NCI-H2029 treated with DMSO at 0.1 percent for 48 hours (cell line): ENCODE measurements around the gene TMEM271.
"Not testable (repeated sequence)": the region's sequence is repeated elsewhere in the genome, so short reads cannot be mapped to it uniquely, and the experiment has no call there.

Source experiments
- DNase-seq: peaks from one replicate; lab custom pipeline; 2025; lab: John Stamatoyannopoulos, UW

TMEM271 gene

GRCh38 chr4:561426-561825 is 14.7 kb downstream of the TMEM271 start:
- DNase-seq = no peak

- DNase-seq = no peak
Measured at GRCh38 chr4:560731-561291, 15.3 kb downstream of the TMEM271 start.

- DNase-seq = no peak
Measured at GRCh38 chr4:560061-560460, 16.0 kb downstream of the TMEM271 start.

GRCh38 chr4:555566-556275 is 20.4 kb downstream of the TMEM271 start:
- DNase-seq = no peak

- not testable (repeated sequence) for DNase-seq
Measured at GRCh38 chr4:554793-555320, 21.2 kb downstream of the TMEM271 start.

- no peak for DNase-seq
Measured at GRCh38 chr4:552019-552418, 24.1 kb downstream of the TMEM271 start.

- not testable (repeated sequence) for DNase-seq
Measured at GRCh38 chr4:550268-550667, 25.8 kb downstream of the TMEM271 start.

- DNase-seq = no peak
Measured at GRCh38 chr4:548976-549375, 27.1 kb downstream of the TMEM271 start.

GRCh38 chr4:545612-546011 is 30.5 kb downstream of the TMEM271 start:
- DNase-seq = no peak

GRCh38 chr4:544386-545105 is 31.5 kb downstream of the TMEM271 start:
- no peak for DNase-seq

GRCh38 chr4:541271-541670 is 34.8 kb downstream of the TMEM271 start:
- no peak for DNase-seq

- DNase-seq = no peak
Measured at GRCh38 chr4:538542-539142, 37.5 kb downstream of the TMEM271 start.

- DNase-seq = no peak
Measured at GRCh38 chr4:537436-538264, 38.4 kb downstream of the TMEM271 start.

- DNase-seq = no peak
Measured at GRCh38 chr4:536351-536972, 39.6 kb downstream of the TMEM271 start.

GRCh38 chr4:535924-536281 is 40.2 kb downstream of the TMEM271 start:
- no peak for DNase-seq

GRCh38 chr4:535181-535923 is 40.7 kb downstream of the TMEM271 start:
- DNase-seq = no peak

- no peak for DNase-seq
Measured at GRCh38 chr4:534576-535151, 41.4 kb downstream of the TMEM271 start.

- no peak for DNase-seq
Measured at GRCh38 chr4:534101-534575, 42.0 kb downstream of the TMEM271 start.

GRCh38 chr4:533318-534100 is 42.6 kb downstream of the TMEM271 start:
- no peak for DNase-seq
